ENCODE data around the gene ADAMTS12. TPM values are rescaled to one million over a fixed set of nuclear protein-coding genes. Genes with fewer than 3 reads are reported as not detected.
A peak's percentile ranks its signal among the peaks of the same experiment; 100 is the strongest.
"Not testable (repeated sequence)": the region's sequence is repeated elsewhere in the genome, so short reads cannot be mapped to it uniquely, and the experiment has no call there.

ADAMTS12 gene
- total RNA-seq, 1 experiment from 2014 or later = not detected

DNA sequence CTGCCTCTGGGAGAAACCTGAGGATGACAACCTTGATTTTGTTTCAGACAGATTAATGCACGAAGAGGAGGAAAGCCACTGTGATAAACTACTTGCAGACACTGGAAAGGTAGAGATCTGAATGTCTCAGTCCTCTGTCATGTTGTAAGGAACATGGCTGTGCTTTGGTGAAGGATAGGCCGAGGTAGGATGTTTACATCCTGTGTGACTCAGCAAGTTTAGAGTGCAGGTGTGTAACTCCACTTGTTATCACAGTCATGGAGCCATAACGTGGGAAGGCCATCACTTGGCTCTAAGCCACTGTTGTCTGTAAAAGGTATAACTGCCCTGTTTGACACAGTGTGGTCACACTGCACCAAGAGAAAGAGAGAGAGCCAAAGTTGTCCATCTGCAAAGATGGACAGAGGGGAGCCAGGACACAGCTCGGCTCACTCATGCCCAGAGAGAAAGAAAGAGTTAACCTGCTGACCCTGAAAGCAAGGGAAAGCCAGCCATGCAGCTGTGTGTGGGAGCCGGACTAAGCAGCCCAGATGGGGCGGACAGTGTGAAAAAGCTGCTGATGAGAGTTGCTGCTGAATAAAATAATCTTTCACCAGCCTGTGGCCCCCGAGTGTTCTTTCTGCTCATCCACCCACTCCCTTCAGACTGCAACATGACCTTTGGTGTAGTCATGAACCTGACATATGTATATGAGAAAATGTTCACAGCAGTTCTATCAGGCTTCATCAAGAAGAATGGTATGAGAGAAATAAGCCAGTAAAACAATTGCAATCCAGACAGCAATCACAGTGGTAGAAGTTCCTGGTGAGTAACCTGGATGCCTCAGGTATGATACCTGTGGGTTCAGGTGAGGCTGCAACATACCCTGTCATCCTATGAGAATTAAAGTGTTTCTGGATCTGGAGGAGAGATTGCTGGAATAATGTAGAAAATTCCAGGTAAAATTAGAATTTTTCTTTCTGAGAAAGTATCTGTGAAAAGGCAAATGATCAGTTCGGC, 335.2 kb downstream of the ADAMTS12 start:
- H3K9ac ChIP-seq (ENCODE audit: low read length) = no peak overlapping the region
- no peak overlapping the region for H3K4me3 ChIP-seq (ENCODE audit: low read length)
- peak; percentile 33 for DNase-seq
- H3K79me2 ChIP-seq (ENCODE audit: low read length) = no peaks in the 10 kb centered on the region
- no peak overlapping the region for H3K27ac ChIP-seq (ENCODE audit: low read length)
- H4K20me1 ChIP-seq (ENCODE audit: insufficient read depth, low read depth, low read length) = no peaks in the 10 kb centered on the region
- peaks cover 9% of the 10 kb centered on the region for H3K4me1 ChIP-seq (ENCODE audit: low read length)
- H3K36me3 ChIP-seq (ENCODE audit: insufficient read depth, low read length) = no peaks in the 10 kb centered on the region
- H3K27me3 ChIP-seq (ENCODE audit: low read length) = no peaks in the 10 kb centered on the region
- no peak overlapping the region for H2AFZ ChIP-seq (ENCODE audit: low read length)
- no peaks in the 10 kb centered on the region for H3K9me2 ChIP-seq (replicated peaks; ENCODE audit: insufficient read depth, low read length)
- no peak overlapping the region for H3K4me2 ChIP-seq (ENCODE audit: low read depth, low read length, poor library complexity, severe bottlenecking)
- H3K9me3 ChIP-seq (ENCODE audit: low read length) = no peaks in the 10 kb centered on the region

DNA sequence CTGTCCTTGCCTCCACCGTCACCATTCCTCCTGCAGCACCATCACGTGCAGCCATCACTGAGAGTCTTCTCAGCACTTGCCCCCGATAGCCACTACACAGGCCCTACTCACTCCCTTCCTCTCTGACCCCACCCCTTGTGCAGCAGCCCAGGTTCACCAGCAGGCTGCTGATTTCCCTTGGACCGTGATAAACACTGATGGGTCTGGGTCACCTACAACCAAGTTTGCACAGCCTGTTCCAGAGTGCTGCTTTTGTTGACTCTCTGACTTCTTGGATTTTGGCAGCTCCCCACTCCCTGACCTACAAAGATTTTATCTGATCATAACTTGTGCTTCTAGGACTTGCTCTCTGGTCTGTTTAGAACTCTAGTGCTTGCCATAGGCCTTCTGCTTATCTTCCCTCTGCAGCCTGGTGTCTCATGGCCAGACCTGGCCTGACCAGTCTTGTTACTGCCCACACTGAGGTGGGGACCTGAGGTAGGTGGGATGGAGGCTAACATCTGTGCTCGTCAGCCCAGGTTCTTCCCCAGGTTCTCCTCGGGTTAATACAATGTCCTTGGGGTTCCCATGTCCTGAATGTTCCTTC, 341.7 kb downstream of the ADAMTS12 start:
- DNase-seq = no peak
- Histone ChIP-seq H3K4me1 (ENCODE audit: low read length) (no peaks in the 10 kb centered on the region), H4K20me1 (ENCODE audit: insufficient read depth, low read depth, low read length) (no peaks in the 10 kb centered on the region)

DNA sequence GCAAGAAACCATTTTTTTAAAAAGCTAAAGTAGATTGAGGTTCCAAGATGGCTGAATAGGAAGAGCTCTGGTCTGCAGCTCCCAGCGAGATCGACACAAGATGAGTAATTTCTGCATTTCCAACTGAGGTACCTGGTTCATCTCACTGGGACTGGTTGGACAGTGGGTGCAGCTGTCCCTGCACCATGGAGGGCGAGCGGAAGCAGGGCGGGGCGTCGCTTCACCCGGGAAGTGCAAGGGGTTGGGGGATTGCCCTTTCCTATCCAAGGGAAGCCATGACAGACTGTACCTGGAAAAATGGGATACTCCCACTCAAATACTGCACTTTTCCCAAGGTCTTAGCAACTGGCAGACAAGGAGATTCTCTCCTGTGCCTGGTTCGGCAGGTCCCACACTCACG, 352.0 kb downstream of the ADAMTS12 start:
- H4K20me1 ChIP-seq (ENCODE audit: insufficient read depth, low read depth, low read length); H2AFZ ChIP-seq (ENCODE audit: low read length); H3K27me3 ChIP-seq (ENCODE audit: low read length); H3K9ac ChIP-seq (ENCODE audit: low read length); DNase-seq; H3K27ac ChIP-seq (ENCODE audit: low read length); H3K4me3 ChIP-seq (ENCODE audit: low read length); H3K9me2 ChIP-seq (replicated peaks; ENCODE audit: insufficient read depth, low read length); H3K4me1 ChIP-seq (ENCODE audit: low read length); H3K9me3 ChIP-seq (ENCODE audit: low read length); H3K4me2 ChIP-seq (ENCODE audit: low read depth, low read length, poor library complexity, severe bottlenecking); H3K79me2 ChIP-seq (ENCODE audit: low read length); H3K36me3 ChIP-seq (ENCODE audit: insufficient read depth, low read length): not testable (repeated sequence)

More for the DNA sequence above, 341.7 kb downstream of the ADAMTS12 start:
- Histone ChIP-seq H3K79me2 (ENCODE audit: low read length) (no peaks in the 10 kb centered on the region), H3K27ac (ENCODE audit: low read length) (no peak overlapping the region), H2AFZ (ENCODE audit: low read length) (no peak overlapping the region), H3K4me2 (ENCODE audit: low read depth, low read length, poor library complexity, severe bottlenecking) (no peak overlapping the region), H3K27me3 (ENCODE audit: low read length) (no peaks in the 10 kb centered on the region), H3K9me2 (replicated peaks; ENCODE audit: insufficient read depth, low read length) (no peaks in the 10 kb centered on the region), H3K36me3 (ENCODE audit: insufficient read depth, low read length) (no peaks in the 10 kb centered on the region), H3K4me3 (ENCODE audit: low read length) (no peak overlapping the region), H3K9me3 (ENCODE audit: low read length) (no peaks in the 10 kb centered on the region), H3K9ac (ENCODE audit: low read length) (no peak overlapping the region)

DNA sequence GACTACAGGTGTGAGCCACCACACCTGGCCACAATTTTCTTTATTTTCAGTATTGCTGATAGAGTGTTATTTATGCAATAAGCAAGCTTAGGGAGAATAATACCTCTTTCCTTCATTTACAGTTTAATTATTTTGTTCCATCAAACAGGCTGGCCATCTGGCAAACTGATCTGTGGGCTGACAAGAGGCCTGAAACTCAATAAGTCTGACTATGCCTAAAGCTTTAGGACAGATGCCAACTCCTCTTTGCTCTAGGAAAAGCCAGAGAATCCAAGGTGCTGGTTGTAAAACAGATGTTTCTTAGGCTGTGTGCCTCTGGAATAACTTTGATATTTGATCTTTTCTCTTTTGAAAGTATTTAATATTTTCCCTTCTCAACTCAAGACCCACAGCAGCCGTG, 352.6 kb downstream of the ADAMTS12 start:
- H3K27me3 ChIP-seq (ENCODE audit: low read length) = no peaks in the 10 kb centered on the region
- H3K9me3 ChIP-seq (ENCODE audit: low read length) = no peaks in the 10 kb centered on the region
- DNase-seq = no peak
- H3K36me3 ChIP-seq (ENCODE audit: insufficient read depth, low read length) = no peaks in the 10 kb centered on the region
- no peaks in the 10 kb centered on the region for H3K9me2 ChIP-seq (replicated peaks; ENCODE audit: insufficient read depth, low read length)
- no peaks in the 10 kb centered on the region for H3K79me2 ChIP-seq (ENCODE audit: low read length)
- no peaks in the 10 kb centered on the region for H3K4me1 ChIP-seq (ENCODE audit: low read length)
- no peak overlapping the region for H3K4me3 ChIP-seq (ENCODE audit: low read length)
- H3K9ac ChIP-seq (ENCODE audit: low read length) = no peak overlapping the region
- no peaks in the 10 kb centered on the region for H4K20me1 ChIP-seq (ENCODE audit: insufficient read depth, low read depth, low read length)
- H3K4me2 ChIP-seq (ENCODE audit: low read depth, low read length, poor library complexity, severe bottlenecking) = no peak overlapping the region
- no peak overlapping the region for H3K27ac ChIP-seq (ENCODE audit: low read length)
- no peak overlapping the region for H2AFZ ChIP-seq (ENCODE audit: low read length)

DNA sequence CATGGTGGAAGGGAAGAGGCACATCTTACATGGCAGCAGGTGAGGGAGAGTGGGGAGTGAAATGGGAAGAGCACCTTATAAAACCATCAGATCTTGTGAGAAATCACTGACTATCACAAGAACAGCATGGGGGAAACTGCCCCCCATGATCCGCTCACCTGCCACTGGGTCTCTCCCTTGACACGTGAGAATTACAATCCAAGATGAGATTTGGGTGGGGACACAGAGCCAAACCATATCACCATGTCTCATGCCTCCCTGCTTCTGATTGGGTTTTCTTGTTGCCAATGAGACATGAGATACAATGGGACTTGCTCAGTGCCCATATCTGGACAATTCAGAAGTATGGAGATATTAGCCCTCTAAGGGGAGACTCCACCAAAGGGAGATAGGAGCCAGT, 353.6 kb downstream of the ADAMTS12 start:
- no peak overlapping the region for H3K9ac ChIP-seq (ENCODE audit: low read length)
- H3K9me2 ChIP-seq (replicated peaks; ENCODE audit: insufficient read depth, low read length) = no peaks in the 10 kb centered on the region
- no peak overlapping the region for H2AFZ ChIP-seq (ENCODE audit: low read length)
- no peak overlapping the region for H3K4me3 ChIP-seq (ENCODE audit: low read length)
- H3K27ac ChIP-seq (ENCODE audit: low read length) = no peak overlapping the region
- no peaks in the 10 kb centered on the region for H3K9me3 ChIP-seq (ENCODE audit: low read length)
- no peaks in the 10 kb centered on the region for H3K27me3 ChIP-seq (ENCODE audit: low read length)
- H3K4me1 ChIP-seq (ENCODE audit: low read length) = no peaks in the 10 kb centered on the region
- DNase-seq = no peak
- no peaks in the 10 kb centered on the region for H3K79me2 ChIP-seq (ENCODE audit: low read length)
- no peaks in the 10 kb centered on the region for H4K20me1 ChIP-seq (ENCODE audit: insufficient read depth, low read depth, low read length)
- H3K36me3 ChIP-seq (ENCODE audit: insufficient read depth, low read length) = no peaks in the 10 kb centered on the region
- H3K4me2 ChIP-seq (ENCODE audit: low read depth, low read length, poor library complexity, severe bottlenecking) = no peak overlapping the region

DNA sequence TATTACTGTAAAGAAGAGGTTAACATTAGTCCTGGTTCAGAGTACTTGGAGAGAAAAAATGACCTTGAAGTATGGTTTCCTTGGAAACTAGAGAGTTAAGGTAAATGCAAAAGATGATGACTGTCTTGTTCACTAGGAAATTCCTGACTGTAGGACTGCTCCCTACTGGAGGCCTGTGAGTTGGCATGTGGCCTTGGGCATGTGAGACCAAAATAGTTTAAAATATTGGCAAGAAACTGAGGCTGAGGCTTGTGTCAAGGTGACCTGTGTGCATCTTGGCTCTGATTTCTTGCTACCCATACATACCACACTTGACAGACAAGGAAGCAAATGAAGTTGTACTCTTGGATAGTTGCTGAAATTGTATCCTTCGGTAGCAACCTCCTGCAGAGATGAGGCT, 354.6 kb downstream of the ADAMTS12 start:
- DNase-seq = peak; percentile 4
- Histone ChIP-seq H3K36me3 (ENCODE audit: insufficient read depth, low read length) (no peaks in the 10 kb centered on the region), H2AFZ (ENCODE audit: low read length) (no peak overlapping the region), H3K27ac (ENCODE audit: low read length) (no peak overlapping the region), H3K27me3 (ENCODE audit: low read length) (no peaks in the 10 kb centered on the region), H3K79me2 (ENCODE audit: low read length) (no peaks in the 10 kb centered on the region), H4K20me1 (ENCODE audit: insufficient read depth, low read depth, low read length) (no peaks in the 10 kb centered on the region), H3K9me3 (ENCODE audit: low read length) (no peaks in the 10 kb centered on the region), H3K9ac (ENCODE audit: low read length) (no peak overlapping the region), H3K9me2 (replicated peaks; ENCODE audit: insufficient read depth, low read length) (no peaks in the 10 kb centered on the region), H3K4me2 (ENCODE audit: low read depth, low read length, poor library complexity, severe bottlenecking) (no peak overlapping the region), H3K4me1 (ENCODE audit: low read length) (no peaks in the 10 kb centered on the region), H3K4me3 (ENCODE audit: low read length) (no peak overlapping the region)

DNA sequence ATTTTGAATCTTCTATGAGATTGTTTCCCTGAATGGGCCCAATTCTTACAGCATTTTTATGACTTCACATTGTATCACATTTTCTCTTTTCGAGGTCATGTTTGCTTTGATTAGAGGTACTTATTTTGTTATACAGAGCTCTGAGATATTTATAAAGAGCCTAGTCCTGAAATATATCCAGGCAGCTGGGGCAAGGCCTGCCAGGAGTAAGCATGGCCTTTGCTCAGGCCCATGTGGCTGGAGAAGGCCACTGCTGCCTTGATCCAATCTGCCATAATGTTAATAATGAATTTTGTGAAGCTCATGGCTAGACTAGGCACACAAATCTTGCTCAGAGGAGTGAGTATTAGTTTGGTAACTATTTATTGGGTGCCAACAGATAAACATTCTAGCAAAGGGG, 355.0 kb downstream of the ADAMTS12 start:
- no peaks in the 10 kb centered on the region for H4K20me1 ChIP-seq (ENCODE audit: insufficient read depth, low read depth, low read length)

DNA sequence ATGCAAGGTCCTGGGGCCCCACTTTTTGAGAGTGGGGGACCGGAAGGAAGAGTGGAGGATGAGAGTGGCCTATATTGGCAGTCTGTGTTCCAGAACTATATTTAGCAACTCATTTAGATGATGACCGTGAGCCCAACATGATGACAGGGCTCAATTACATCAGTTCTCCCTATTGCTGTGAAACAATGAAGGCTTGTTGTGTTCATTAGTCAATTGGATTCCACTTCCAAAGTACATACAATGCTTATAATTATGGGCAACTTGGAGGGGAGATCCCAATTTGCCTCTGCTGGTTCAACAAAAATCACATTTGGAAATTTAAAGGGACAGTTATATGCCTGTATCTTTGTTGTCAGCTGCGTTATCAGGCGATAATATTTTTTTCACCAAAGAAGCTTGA, 360.0 kb downstream of the ADAMTS12 start:
- no peak overlapping the region for H2AFZ ChIP-seq (ENCODE audit: low read length)
- H3K4me3 ChIP-seq (ENCODE audit: low read length) = no peak overlapping the region
- no peak overlapping the region for H3K4me2 ChIP-seq (ENCODE audit: low read depth, low read length, poor library complexity, severe bottlenecking)
- no peaks in the 10 kb centered on the region for H3K27me3 ChIP-seq (ENCODE audit: low read length)
- H3K36me3 ChIP-seq (ENCODE audit: insufficient read depth, low read length) = no peaks in the 10 kb centered on the region
- H4K20me1 ChIP-seq (ENCODE audit: insufficient read depth, low read depth, low read length) = no peaks in the 10 kb centered on the region
- H3K79me2 ChIP-seq (ENCODE audit: low read length) = no peaks in the 10 kb centered on the region
- H3K9ac ChIP-seq (ENCODE audit: low read length) = no peak overlapping the region
- H3K9me2 ChIP-seq (replicated peaks; ENCODE audit: insufficient read depth, low read length) = no peaks in the 10 kb centered on the region
- H3K27ac ChIP-seq (ENCODE audit: low read length) = no peak overlapping the region
- no peaks in the 10 kb centered on the region for H3K9me3 ChIP-seq (ENCODE audit: low read length)
- DNase-seq = no peak
- H3K4me1 ChIP-seq (ENCODE audit: low read length) = no peaks in the 10 kb centered on the region

More for the DNA sequence above, 355.0 kb downstream of the ADAMTS12 start:
- DNase-seq = peak; percentile 6
- H3K9me2 ChIP-seq (replicated peaks; ENCODE audit: insufficient read depth, low read length) = no peaks in the 10 kb centered on the region
- H3K4me1 ChIP-seq (ENCODE audit: low read length) = no peaks in the 10 kb centered on the region
- no peak overlapping the region for H3K27ac ChIP-seq (ENCODE audit: low read length)
- no peaks in the 10 kb centered on the region for H3K9me3 ChIP-seq (ENCODE audit: low read length)
- H3K79me2 ChIP-seq (ENCODE audit: low read length) = no peaks in the 10 kb centered on the region
- no peak overlapping the region for H3K9ac ChIP-seq (ENCODE audit: low read length)
- H3K36me3 ChIP-seq (ENCODE audit: insufficient read depth, low read length) = no peaks in the 10 kb centered on the region
- no peak overlapping the region for H3K4me3 ChIP-seq (ENCODE audit: low read length)
- no peaks in the 10 kb centered on the region for H3K27me3 ChIP-seq (ENCODE audit: low read length)
- H3K4me2 ChIP-seq (ENCODE audit: low read depth, low read length, poor library complexity, severe bottlenecking) = no peak overlapping the region
- H2AFZ ChIP-seq (ENCODE audit: low read length) = no peak overlapping the region

Data from Karpas-422 (cell line).